HCT116 (cell line): ENCODE measurements around the gene CALR3. TPM values are rescaled to one million over a fixed set of nuclear protein-coding genes. Genes with fewer than 3 reads are reported as not detected.
"Not testable (repeated sequence)": the region's sequence is repeated elsewhere in the genome, so short reads cannot be mapped to it uniquely, and the experiment has no call there.

Source experiments
- ATAC-seq: fragments of 200-7000 bp; cut with Tn5 transposase; 2 replicates; pipeline ENCODE4 v1.9.1; 2020; ENCODE audit warnings: mild to moderate bottlenecking, moderate library complexity
- BruUV-seq: library from RNA; stranded (reverse); fragments of 400-500 nt; replicated peaks from 2 replicates; lab custom pipeline; 2021; lab: Mats Ljungman, UMichigan
- CTCF ChIA-PET: fragments of 300-600 bp; sonication (Branson Sonifier 250); formaldehyde crosslinking; loops from one replicate; lab custom pipeline; 2021; ENCODE audit warnings: antibody characterized with exemption; lab: Charles Lee
- POLR2A ChIA-PET: fragments of 300-600, 350-600 bp; sonication (Branson Sonifier 250); formaldehyde crosslinking; loops from one replicate; lab custom pipeline; 2021; ENCODE audit warnings: antibody characterized with exemption; lab: Charles Lee
- RAD21 ChIA-PET, 2 experiments: fragments of 300-600 bp; sonication (Branson Sonifier 250); formaldehyde crosslinking; loops; one replicate each; lab custom pipeline; 2023; ENCODE audit warnings: low total read pairs in 2 of 2; ENCODE audit not compliant: uncharacterized antibody in 2 of 2, unreplicated experiment in 2 of 2, low non-redundant PET in 1 of 2; lab: Charles Lee
- DNase-seq: peaks from one replicate; pipeline ENCODE4 v3.0.0-alpha.2; 2010; ENCODE audit warnings: low read depth, low spot score
- H2AFZ ChIP-seq: fragments of 200-600 bp; shearing (Covaris generic), sonication (generic); 2 replicates; pipeline ENCODE4 v1.6.1; 2017; ENCODE audit warnings: low read depth, mixed run types, mixed read lengths, antibody characterized with exemption, low read length; ENCODE audit not compliant: poor library complexity, severe bottlenecking
- H3K27ac ChIP-seq: 2 replicates; pipeline ENCODE4 v1.5.1; 2012; ENCODE audit warnings: low read depth, low read length
- H3K27me3 ChIP-seq: fragments of 200-600 bp; sonication (generic); 2 replicates; pipeline ENCODE4 v1.6.1; 2016; ENCODE audit warnings: mixed run types, low read length, mixed read lengths; ENCODE audit not compliant: insufficient read depth
- H3K36me3 ChIP-seq, 2 experiments: fragments of 200-500 bp in 1 of 2; fragments of 200-600 bp in 1 of 2; sonication (Bioruptor generic) in 1 of 2; sonication (generic) in 1 of 2; 2 replicates each; pipeline versions ENCODE4 v1.5.1 to v1.6.1; 2014 to 2016; ENCODE audit warnings: low read length in 2 of 2, inconsistent platforms in 1 of 2, mixed read lengths in 1 of 2, mixed run types in 1 of 2; ENCODE audit not compliant: insufficient read depth in 2 of 2, control insufficient read depth in 1 of 2
- H3K4me1 ChIP-seq, 2 experiments: fragments of 200-600 bp in 1 of 2; sonication (generic) in 1 of 2; 2 replicates each; pipeline versions ENCODE4 v1.5.1 to v1.6.1; 2012 to 2017; ENCODE audit warnings: low read length in 2 of 2, inconsistent platforms in 1 of 2, mild to moderate bottlenecking in 1 of 2, mixed read lengths in 1 of 2, mixed run types in 1 of 2, moderate library complexity in 1 of 2; ENCODE audit not compliant: insufficient read depth in 2 of 2, control insufficient read depth in 1 of 2
- H3K4me2 ChIP-seq: fragments of 200-600 bp; sonication (generic); 2 replicates; pipeline ENCODE4 v1.6.1; 2017; ENCODE audit warnings: mixed run types, low read length, mixed read lengths
- H3K4me3 ChIP-seq, 2 experiments: fragments of 200-600 bp in 1 of 2; sonication (generic) in 1 of 2; replicated peaks in 1 of 2; 2 replicates each; pipeline ENCODE4 v1.5.1; 2011 to 2016; ENCODE audit warnings: low read length in 2 of 2, control low read depth in 1 of 2, low read depth in 1 of 2, mild to moderate bottlenecking in 1 of 2, mixed read lengths in 1 of 2, mixed run types in 1 of 2
- H3K79me2 ChIP-seq: fragments of 200-600 bp; sonication (generic); 2 replicates; pipeline ENCODE4 v1.6.1; 2017; ENCODE audit warnings: mild to moderate bottlenecking, mixed run types, low read length, moderate library complexity, mixed read lengths; ENCODE audit not compliant: insufficient read depth
- H3K9ac ChIP-seq: fragments of 200-600 bp; sonication (generic); 2 replicates; pipeline ENCODE4 v1.6.1; 2016; ENCODE audit warnings: low read length, mixed read lengths
- H3K9me2 ChIP-seq: fragments of 200-600 bp; sonication (generic), shearing (Covaris generic); 2 replicates; pipeline ENCODE4 v1.6.1; 2017; ENCODE audit warnings: mixed run types, mild to moderate bottlenecking, moderate library complexity; ENCODE audit not compliant: insufficient read depth
- H3K9me3 ChIP-seq, 2 experiments: fragments of 200-500 bp in 1 of 2; fragments of 200-600 bp in 1 of 2; sonication (Bioruptor generic) in 1 of 2; sonication (generic) in 1 of 2; 2 replicates each; pipeline ENCODE4 v1.6.1; 2014 to 2017; ENCODE audit warnings: low read length in 2 of 2, mixed read lengths in 2 of 2, inconsistent platforms in 1 of 2, low read depth in 1 of 2, mild to moderate bottlenecking in 1 of 2, mixed run types in 1 of 2, moderate library complexity in 1 of 2; ENCODE audit not compliant: control insufficient read depth in 1 of 2, insufficient read depth in 1 of 2
- H4K20me1 ChIP-seq: fragments of 200-600 bp; sonication (generic), shearing (Covaris generic); 2 replicates; pipeline ENCODE4 v1.6.1; 2017; ENCODE audit warnings: mixed run types, mild to moderate bottlenecking, moderate library complexity; ENCODE audit not compliant: insufficient read depth
- CEBPB ChIP-seq: IDR thresholded peaks from 2 replicates; pipeline ENCODE4 v1.6.1; 2012; ENCODE audit warnings: low read depth
- EGR1 ChIP-seq: IDR thresholded peaks from 2 replicates; pipeline ENCODE4 v1.6.1; 2012; ENCODE audit warnings: low read depth
- ELF1 ChIP-seq: IDR thresholded peaks from 2 replicates; pipeline ENCODE4 v1.6.1; 2012; ENCODE audit warnings: low read depth, borderline replicate concordance
- EZH2 ChIP-seq: fragments of 200-600 bp; sonication (generic); IDR thresholded peaks from 2 replicates; pipeline ENCODE4 v1.6.1; 2017; ENCODE audit warnings: antibody characterized with exemption, mixed run types
- EZH2phosphoT487 ChIP-seq: fragments of 200-600 bp; IDR thresholded peaks from 2 replicates; pipeline ENCODE4 v1.6.1; 2018; ENCODE audit warnings: antibody characterized with exemption, borderline replicate concordance
- POLR2AphosphoS5 ChIP-seq: IDR thresholded peaks from 2 replicates; pipeline ENCODE4 v1.6.1; 2011; ENCODE audit warnings: mild to moderate bottlenecking, low read depth, low read length, moderate library complexity
- RAD21 ChIP-seq: IDR thresholded peaks from 2 replicates; pipeline ENCODE4 v1.6.1; 2012; ENCODE audit warnings: low read depth, mild to moderate bottlenecking
- SP1 ChIP-seq: IDR thresholded peaks from 2 replicates; pipeline ENCODE4 v1.6.1; 2012; ENCODE audit warnings: low read depth
- SRF ChIP-seq: IDR thresholded peaks from 2 replicates; pipeline ENCODE4 v1.6.1; 2012; ENCODE audit warnings: low read depth
- TCF7L2 ChIP-seq: IDR thresholded peaks from 2 replicates; pipeline ENCODE4 v1.7.0; 2011; ENCODE audit warnings: borderline replicate concordance, inconsistent platforms; ENCODE audit not compliant: insufficient read depth, insufficient read length; ENCODE audit errors: extremely low read depth
- YY1 ChIP-seq: IDR thresholded peaks from 2 replicates; pipeline ENCODE4 v1.6.1; 2011; ENCODE audit warnings: low read length, low read depth, moderate library complexity, mild to moderate bottlenecking; ENCODE audit not compliant: insufficient replicate concordance; ENCODE audit errors: extremely low read depth
- ZNF274 ChIP-seq: fragments of 200-500 bp; sonication (Bioruptor generic); IDR thresholded peaks from 2 replicates; pipeline ENCODE4 v1.6.1; 2014; ENCODE audit warnings: mild to moderate bottlenecking, low read depth, low read length, inconsistent platforms
- intact Hi-C: fragments of 100-400 bp; cut with micrococcal nuclease; formaldehyde crosslinking; loops from 2 replicates; pipeline ENCODE4 v1.10.0; 2022
- total RNA-seq: library from RNA; stranded (reverse); gene quantifications from one replicate; pipeline ENCODE4 v1.2.1, GENCODE V29; 2021; ENCODE audit not compliant: unreplicated experiment
- TF ChIP-seq, protein P1 (sequence below), 3 experiments: fragments of 200-600 bp in 1 of 3; sonication (generic) in 1 of 3; IDR thresholded peaks in 2 of 3; conservative IDR thresholded peaks in 1 of 3; 2 replicates each; pipeline ENCODE4 v1.5.1; 2012 to 2017; ENCODE audit warnings: low read depth in 2 of 3, low read length in 2 of 3, antibody characterized with exemption in 1 of 3, borderline replicate concordance in 1 of 3, control low read depth in 1 of 3, mild to moderate bottlenecking in 1 of 3, mixed read lengths in 1 of 3, mixed run types in 1 of 3, moderate library complexity in 1 of 3; ENCODE audit not compliant: insufficient read depth in 1 of 3
- TF ChIP-seq, protein P2 (sequence below): IDR thresholded peaks from 2 replicates; pipeline ENCODE4 v1.6.1; 2012

CALR3 gene
- total RNA-seq, 1 experiment from 2014 or later = not detected

DNA sequence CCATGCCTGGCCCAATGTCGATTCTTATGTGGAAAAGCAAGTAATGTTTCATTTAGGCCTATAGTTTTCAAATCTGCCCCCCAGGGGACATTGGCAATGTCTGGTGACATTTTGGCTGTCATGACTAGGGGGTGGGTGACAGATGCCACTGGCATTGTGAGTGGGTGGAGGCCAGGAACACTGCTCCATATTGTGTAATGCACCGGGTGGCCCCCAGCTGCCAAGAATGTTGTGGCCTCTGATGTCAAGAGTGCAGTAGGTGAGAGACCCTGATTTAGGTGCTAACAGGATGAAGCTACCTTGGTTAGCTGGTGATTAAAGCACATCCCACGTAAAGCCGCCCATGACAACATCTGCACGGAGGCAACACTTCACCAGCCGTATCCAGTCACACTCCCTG lies 11.0 kb upstream of the CALR3 start:
- Histone ChIP-seq H3K4me3 (no peak overlapping the region), H3K27ac (no peak overlapping the region), H2AFZ (no peak overlapping the region), H3K9me3 (no peaks in the 10 kb centered on the region), H3K79me2 (no peaks in the 10 kb centered on the region), H3K4me2 (no peak overlapping the region), H3K9ac (no peak overlapping the region), H3K27me3 (no peaks in the 10 kb centered on the region), H3K4me1 (no peaks in the 10 kb centered on the region), H3K9me2 (no peaks in the 10 kb centered on the region), H3K36me3 (peaks cover 4 to 8% of the 10 kb centered on the region in 2 experiments; a peak in 3 of 4 replicates), H4K20me1 (no peaks in the 10 kb centered on the region)
- intact Hi-C loops = no loop called here
- DNase-seq = no peak
- TF ChIP-seq SRF (no peak), YY1 (no peak), TCF7L2 (no peak), EGR1 (no peak), ZNF274 (no peak), SP1 (no peak), POLR2AphosphoS5 (no peak), CEBPB (no peak), EZH2 (no peak), ELF1 (no peak), EZH2phosphoT487 (no peak), RAD21 (no peak)
- TF ChIP-seq, protein P1, sequence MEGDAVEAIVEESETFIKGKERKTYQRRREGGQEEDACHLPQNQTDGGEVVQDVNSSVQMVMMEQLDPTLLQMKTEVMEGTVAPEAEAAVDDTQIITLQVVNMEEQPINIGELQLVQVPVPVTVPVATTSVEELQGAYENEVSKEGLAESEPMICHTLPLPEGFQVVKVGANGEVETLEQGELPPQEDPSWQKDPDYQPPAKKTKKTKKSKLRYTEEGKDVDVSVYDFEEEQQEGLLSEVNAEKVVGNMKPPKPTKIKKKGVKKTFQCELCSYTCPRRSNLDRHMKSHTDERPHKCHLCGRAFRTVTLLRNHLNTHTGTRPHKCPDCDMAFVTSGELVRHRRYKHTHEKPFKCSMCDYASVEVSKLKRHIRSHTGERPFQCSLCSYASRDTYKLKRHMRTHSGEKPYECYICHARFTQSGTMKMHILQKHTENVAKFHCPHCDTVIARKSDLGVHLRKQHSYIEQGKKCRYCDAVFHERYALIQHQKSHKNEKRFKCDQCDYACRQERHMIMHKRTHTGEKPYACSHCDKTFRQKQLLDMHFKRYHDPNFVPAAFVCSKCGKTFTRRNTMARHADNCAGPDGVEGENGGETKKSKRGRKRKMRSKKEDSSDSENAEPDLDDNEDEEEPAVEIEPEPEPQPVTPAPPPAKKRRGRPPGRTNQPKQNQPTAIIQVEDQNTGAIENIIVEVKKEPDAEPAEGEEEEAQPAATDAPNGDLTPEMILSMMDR (IDR thresholded peaks at IDR 0.05 in 2 of 3, conservative IDR thresholded peaks at IDR 0.05 in 1 of 3; ENCODE audit: borderline replicate concordance in 1 of 3, insufficient read depth in 1 of 3, low read depth in 2 of 3, low read length in 2 of 3) = no peak
- TF ChIP-seq, protein P2, sequence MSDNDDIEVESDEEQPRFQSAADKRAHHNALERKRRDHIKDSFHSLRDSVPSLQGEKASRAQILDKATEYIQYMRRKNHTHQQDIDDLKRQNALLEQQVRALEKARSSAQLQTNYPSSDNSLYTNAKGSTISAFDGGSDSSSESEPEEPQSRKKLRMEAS = no peak
- RAD21 ChIA-PET = no interaction called here
- ATAC-seq = no peak
- POLR2A ChIA-PET = no interaction called here
- CTCF ChIA-PET = no interaction called here
- BruUV-seq = no TSS peak

DNA sequence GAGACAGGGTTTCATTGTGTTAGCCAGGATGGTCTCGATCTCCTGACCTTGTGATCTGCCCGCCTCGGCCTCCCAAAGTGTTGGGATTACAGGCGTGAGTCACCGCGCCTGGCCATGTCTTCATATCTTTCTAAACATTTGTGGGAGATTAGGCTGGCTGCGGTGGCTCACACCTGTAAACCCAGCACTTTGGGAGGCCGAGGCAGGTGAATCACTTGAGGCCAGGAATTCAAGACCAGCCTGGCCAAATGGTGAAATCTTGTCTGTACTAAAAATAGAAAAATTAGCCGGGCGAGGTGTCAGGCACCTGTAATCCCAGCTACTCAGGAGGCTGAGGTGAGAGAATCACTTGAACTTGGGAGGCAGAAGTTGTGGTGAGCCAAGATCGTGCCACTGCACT lies 10.2 kb upstream of the CALR3 start:
- H3K9ac ChIP-seq, POLR2A ChIA-PET, H2AFZ ChIP-seq, H3K9me2 ChIP-seq, H3K4me2 ChIP-seq, H3K36me3 ChIP-seq, ATAC-seq, H3K27me3 ChIP-seq, CTCF ChIA-PET, RAD21 ChIA-PET, BruUV-seq, H4K20me1 ChIP-seq, H3K4me1 ChIP-seq, H3K9me3 ChIP-seq, intact Hi-C loops, H3K79me2 ChIP-seq, H3K27ac ChIP-seq, DNase-seq, H3K4me3 ChIP-seq: not testable (repeated sequence)
